Stimulated activated naive CD8-positive, alpha-beta T cell treated with anti-CD3 and anti-CD28 coated beads, Interleukin-15, Interleukin-2, amounts not matched to agents 100 ng/mL and 50 ng/mL, for 24 hours (primary cell): Measurements from ENCODE around the gene DLGAP1.
"Not testable (repeated sequence)": the region's sequence is repeated elsewhere in the genome, so short reads cannot be mapped to it uniquely, and the experiment has no call there.

Experiments used
- H3K27ac Mint-ChIP-seq: one replicate; pipeline ENCODE4 v1.8.0; 2021; ENCODE audit warnings: mild to moderate bottlenecking, mixed read lengths
- H3K27me3 Mint-ChIP-seq: one replicate; pipeline ENCODE4 v1.8.0; 2021; ENCODE audit warnings: mixed read lengths
- H3K36me3 Mint-ChIP-seq: one replicate; pipeline ENCODE4 v1.8.0; 2021; ENCODE audit warnings: low read depth, mixed read lengths
- H3K4me1 Mint-ChIP-seq: one replicate; pipeline ENCODE4 v1.8.0; 2021; ENCODE audit warnings: low read depth, mixed read lengths
- H3K4me3 Mint-ChIP-seq: one replicate; pipeline ENCODE4 v1.8.0; 2021; ENCODE audit warnings: mild to moderate bottlenecking, mixed read lengths
- H3K9me3 Mint-ChIP-seq: one replicate; pipeline ENCODE4 v1.8.0; 2021; ENCODE audit warnings: mixed read lengths

DLGAP1 gene

GRCh38 chr18:3485153-3486149 is 969.7 kb downstream of the DLGAP1 start:
- H3K27ac Mint-ChIP-seq = no peak overlapping the region

GRCh38 chr18:3482258-3482657 is 972.8 kb downstream of the DLGAP1 start:
- H3K4me3 Mint-ChIP-seq = no peak overlapping the region
- H3K4me1 Mint-ChIP-seq = peaks cover 4% of the 10 kb centered on the region
- no peak overlapping the region for H3K27ac Mint-ChIP-seq
- H3K36me3 Mint-ChIP-seq = no peaks in the 10 kb centered on the region
- H3K27me3 Mint-ChIP-seq = no peaks in the 10 kb centered on the region
- H3K9me3 Mint-ChIP-seq = no peaks in the 10 kb centered on the region

More at GRCh38 chr18:3485153-3486149, 969.7 kb downstream of the DLGAP1 start:
- no peaks in the 10 kb centered on the region for H3K36me3 Mint-ChIP-seq
- no peak overlapping the region for H3K4me3 Mint-ChIP-seq
- no peaks in the 10 kb centered on the region for H3K9me3 Mint-ChIP-seq
- peaks cover 7% of the 10 kb centered on the region for H3K27me3 Mint-ChIP-seq
- peaks cover 4% of the 10 kb centered on the region for H3K4me1 Mint-ChIP-seq

- H3K9me3 Mint-ChIP-seq = no peaks in the 10 kb centered on the region
- no peak overlapping the region for H3K4me3 Mint-ChIP-seq
- H3K27ac Mint-ChIP-seq = no peak overlapping the region
- no peaks in the 10 kb centered on the region for H3K36me3 Mint-ChIP-seq
- peaks cover 4% of the 10 kb centered on the region for H3K4me1 Mint-ChIP-seq
- H3K27me3 Mint-ChIP-seq = no peaks in the 10 kb centered on the region
Observed at GRCh38 chr18:3481696-3482210, 973.4 kb downstream of the DLGAP1 start.

GRCh38 chr18:3480827-3481573 is 974.1 kb downstream of the DLGAP1 start:
- Mint-ChIP-seq H3K4me1 (peaks cover 4% of the 10 kb centered on the region), H3K27me3 (no peaks in the 10 kb centered on the region), H3K9me3 (no peaks in the 10 kb centered on the region), H3K27ac (no peak overlapping the region), H3K36me3 (no peaks in the 10 kb centered on the region), H3K4me3 (no peak overlapping the region)

- Mint-ChIP-seq H3K9me3 (peaks cover under 1% of the 10 kb centered on the region), H3K4me1 (peaks cover 1% of the 10 kb centered on the region), H3K27ac (no peak overlapping the region), H3K4me3 (no peak overlapping the region), H3K36me3 (no peaks in the 10 kb centered on the region), H3K27me3 (no peaks in the 10 kb centered on the region)
Observed at GRCh38 chr18:3479978-3480509, 975.1 kb downstream of the DLGAP1 start.

GRCh38 chr18:3478262-3478978 is 976.7 kb downstream of the DLGAP1 start:
- Mint-ChIP-seq H3K4me3 (no peak overlapping the region), H3K27ac (no peak overlapping the region), H3K4me1 (peaks cover 4% of the 10 kb centered on the region), H3K27me3 (no peaks in the 10 kb centered on the region), H3K9me3 (peaks cover 5% of the 10 kb centered on the region), H3K36me3 (no peaks in the 10 kb centered on the region)

GRCh38 chr18:3472681-3473544 is 982.2 kb downstream of the DLGAP1 start:
- Mint-ChIP-seq H3K9me3 (peaks cover 5% of the 10 kb centered on the region), H3K27me3 (no peaks in the 10 kb centered on the region)

GRCh38 chr18:3472121-3472520 is 983.0 kb downstream of the DLGAP1 start:
- H3K36me3 Mint-ChIP-seq, H3K4me3 Mint-ChIP-seq, H3K27me3 Mint-ChIP-seq, H3K27ac Mint-ChIP-seq, H3K9me3 Mint-ChIP-seq: not testable (repeated sequence)
- H3K4me1 Mint-ChIP-seq = peaks cover 14% of the 10 kb centered on the region

More at GRCh38 chr18:3472681-3473544, 982.2 kb downstream of the DLGAP1 start:
- H3K4me1 Mint-ChIP-seq = peaks cover 11% of the 10 kb centered on the region
- no peak overlapping the region for H3K27ac Mint-ChIP-seq
- no peak overlapping the region for H3K4me3 Mint-ChIP-seq
- H3K36me3 Mint-ChIP-seq = no peaks in the 10 kb centered on the region

- H3K4me3 Mint-ChIP-seq = no peak overlapping the region
- H3K4me1 Mint-ChIP-seq = peaks cover 23% of the 10 kb centered on the region
- no peaks in the 10 kb centered on the region for H3K27me3 Mint-ChIP-seq
Observed at GRCh38 chr18:3471141-3471648, 983.9 kb downstream of the DLGAP1 start.

GRCh38 chr18:3468833-3469232 is 986.3 kb downstream of the DLGAP1 start:
- H3K4me1 Mint-ChIP-seq = peaks cover 32% of the 10 kb centered on the region
- no peak overlapping the region for H3K27ac Mint-ChIP-seq
- no peaks in the 10 kb centered on the region for H3K36me3 Mint-ChIP-seq

More at GRCh38 chr18:3471141-3471648, 983.9 kb downstream of the DLGAP1 start:
- H3K9me3 Mint-ChIP-seq = peaks cover 5% of the 10 kb centered on the region
- H3K27ac Mint-ChIP-seq = no peak overlapping the region
- no peaks in the 10 kb centered on the region for H3K36me3 Mint-ChIP-seq

GRCh38 chr18:3468066-3468705 is 986.9 kb downstream of the DLGAP1 start:
- H3K9me3 Mint-ChIP-seq = no peaks in the 10 kb centered on the region
- no peak overlapping the region for H3K4me3 Mint-ChIP-seq
- H3K36me3 Mint-ChIP-seq = no peaks in the 10 kb centered on the region
- H3K27me3 Mint-ChIP-seq = no peaks in the 10 kb centered on the region
- no peak overlapping the region for H3K27ac Mint-ChIP-seq
- H3K4me1 Mint-ChIP-seq = peaks cover 26% of the 10 kb centered on the region

More at GRCh38 chr18:3468833-3469232, 986.3 kb downstream of the DLGAP1 start:
- Mint-ChIP-seq H3K4me3 (no peak overlapping the region), H3K9me3 (no peaks in the 10 kb centered on the region), H3K27me3 (no peaks in the 10 kb centered on the region)

- no peaks in the 10 kb centered on the region for H3K9me3 Mint-ChIP-seq
- H3K27me3 Mint-ChIP-seq = no peaks in the 10 kb centered on the region
- peaks cover 25% of the 10 kb centered on the region for H3K4me1 Mint-ChIP-seq
- H3K36me3 Mint-ChIP-seq = peaks cover 5% of the 10 kb centered on the region
- no peak overlapping the region for H3K4me3 Mint-ChIP-seq
- H3K27ac Mint-ChIP-seq = no peak overlapping the region
Observed at GRCh38 chr18:3466872-3467271, 988.2 kb downstream of the DLGAP1 start.

GRCh38 chr18:3466045-3466444 is 989.1 kb downstream of the DLGAP1 start:
- peaks cover 6% of the 10 kb centered on the region for H3K9me3 Mint-ChIP-seq
- no peaks in the 10 kb centered on the region for H3K27me3 Mint-ChIP-seq
- peaks cover 25% of the 10 kb centered on the region for H3K4me1 Mint-ChIP-seq
- H3K4me3 Mint-ChIP-seq = no peak overlapping the region
- H3K36me3 Mint-ChIP-seq = peaks cover 12% of the 10 kb centered on the region
- H3K27ac Mint-ChIP-seq = no peak overlapping the region
